Naive thymus-derived CD8-positive, alpha-beta T cell (primary cell): ENCODE measurements around the gene DERL3. TPM values are rescaled to one million over a fixed set of nuclear protein-coding genes. Genes with fewer than 3 reads are reported as not detected.
A peak's percentile ranks its signal among the peaks of the same experiment; 100 is the strongest.

Source experiments
- ATAC-seq, 2 donors: fragments of 150-1000 bp; cut with Tn5 transposase in 1 of 2; sonication (Bioruptor Pico), chemical (Tn5 transposase) in 1 of 2; 1 replicate in 1 of 2; 2 replicates in 1 of 2; pipeline ENCODE4 v1.10.0; 2021; ENCODE audit warnings: mild to moderate bottlenecking in 2 of 2, moderate library complexity in 2 of 2
- POLR2A ChIA-PET: fragments of 350-600 bp; sonication (Branson Sonifier 250); formaldehyde crosslinking; loops from one replicate; lab custom pipeline; 2021; ENCODE audit warnings: antibody characterized with exemption; lab: Charles Lee
- DNase-seq, 10 donors: peaks; one replicate each; pipeline versions ENCODE4 v3.0.0 to v3.0.0-alpha.2; 2020 to 2022
- H3K27ac Mint-ChIP-seq, 10 donors: one replicate each; pipeline ENCODE4 v1.8.0; 2020 to 2022; ENCODE audit warnings: mild to moderate bottlenecking in 10 of 10, mixed read lengths in 10 of 10, moderate library complexity in 4 of 10, inconsistent platforms in 1 of 10
- H3K27me3 Mint-ChIP-seq, 5 donors: one replicate each; pipeline ENCODE4 v1.8.0; 2021 to 2022; ENCODE audit warnings: mixed read lengths in 5 of 5
- H3K36me3 Mint-ChIP-seq, 3 donors: one replicate each; pipeline ENCODE4 v1.8.0; 2020 to 2022; ENCODE audit warnings: mixed read lengths in 3 of 3, mild to moderate bottlenecking in 2 of 3, inconsistent platforms in 1 of 3
- H3K4me1 Mint-ChIP-seq, 4 donors: one replicate each; pipeline ENCODE4 v1.8.0; 2021 to 2022; ENCODE audit warnings: mixed read lengths in 4 of 4
- H3K4me3 Mint-ChIP-seq, 10 donors: one replicate each; pipeline ENCODE4 v1.8.0; 2020 to 2022; ENCODE audit warnings: mild to moderate bottlenecking in 10 of 10, mixed read lengths in 10 of 10, moderate library complexity in 6 of 10, inconsistent platforms in 1 of 10
- H3K9me3 Mint-ChIP-seq, 9 donors: one replicate each; pipeline ENCODE4 v1.8.0; 2020 to 2022; ENCODE audit warnings: mixed read lengths in 9 of 9, mild to moderate bottlenecking in 3 of 9, inconsistent platforms in 1 of 9, moderate library complexity in 1 of 9
- polyA plus RNA-seq, 3 donors: library from polyadenylated mRNA; unstranded; fragments of 300-500 nt; fragmentation: Illumina TruSeq; gene quantifications; one replicate each; pipeline ENCODE4 v1.2.3, GENCODE V29; 2021
- total RNA-seq, 8 experiments: library from RNA in 2 of 8; stranded (reverse) in 2 of 8; gene quantifications; one replicate each; pipeline ENCODE4 v1.2.3 and lab custom pipeline; 2021 to 2026

Gene DERL3
- total and polyA plus RNA-seq, 5 experiments from 2014 or later: 1.7 to 2.0 TPM; not detected in 3

GRCh38 chr22:23827351-23827995 lies 11.3 kb downstream of the DERL3 start:
- Mint-ChIP-seq H3K9me3 (no peaks in the 10 kb centered on the region), H3K4me3 (no peak overlapping the region), H3K4me1 (peaks cover 4 to 16% (median 8%) of the 10 kb centered on the region in 4 donors), H3K27ac (no peak overlapping the region), H3K27me3 (no peaks in the 10 kb centered on the region), H3K36me3 (peaks cover 0 to 83% (median 16%) of the 10 kb centered on the region in 3 donors)
- ATAC-seq: no peak
- DNase-seq: no peak
- POLR2A ChIA-PET: no interaction called here

DNA sequence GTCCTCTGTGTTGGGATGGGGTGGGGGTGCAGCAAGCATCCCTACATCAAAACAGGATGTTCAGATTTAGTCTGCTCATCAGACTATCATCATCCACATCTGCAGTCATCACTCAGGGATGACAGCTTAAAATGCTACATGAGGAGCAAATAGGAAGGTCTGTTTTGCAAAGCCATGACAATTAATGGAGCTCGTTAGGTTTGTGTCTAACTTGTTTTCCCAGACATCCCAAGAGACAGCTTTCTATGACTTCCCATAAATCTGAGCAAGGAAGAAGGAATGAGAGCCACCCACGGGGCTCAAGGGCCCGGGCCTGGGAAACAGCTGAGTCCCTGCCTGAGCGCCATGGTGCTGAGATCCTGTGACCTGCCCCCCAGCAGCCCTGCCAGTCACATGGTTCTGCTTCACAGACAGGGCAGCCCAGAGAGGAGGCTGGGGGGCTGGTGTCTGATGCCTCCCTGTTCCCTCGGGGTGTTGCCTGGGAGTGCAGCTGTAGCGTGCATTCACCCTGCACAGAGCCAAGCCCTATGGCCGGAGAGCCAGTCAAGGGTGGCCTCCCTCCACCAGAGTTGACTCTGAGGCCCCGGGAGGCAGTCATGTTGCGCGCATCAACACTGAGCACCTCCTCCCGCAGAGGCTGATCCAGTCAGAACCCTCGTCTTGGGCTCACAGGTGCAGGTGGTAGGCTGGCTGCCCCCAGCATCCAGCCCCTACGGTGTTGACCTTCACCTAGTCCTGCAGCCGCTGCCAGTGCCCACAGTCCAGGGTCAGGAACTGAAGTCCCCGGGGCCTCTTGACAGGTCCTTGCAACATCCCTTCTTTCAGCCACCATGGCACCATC lies 12.1 kb downstream of the DERL3 start:
- DNase-seq (no peak), ATAC-seq (no peak)
- Mint-ChIP-seq H3K4me3 (no peak overlapping the region), H3K4me1 (peaks cover 4 to 16% (median 9%) of the 10 kb centered on the region in 4 donors), H3K36me3 (peaks cover 0 to 87% (median 16%) of the 10 kb centered on the region in 3 donors), H3K9me3 (no peaks in the 10 kb centered on the region), H3K27me3 (no peaks in the 10 kb centered on the region), H3K27ac (peak overlapping the region in 2 of 10 donors; percentile 39 to 43)
- POLR2A ChIA-PET: no interaction called here

DNA sequence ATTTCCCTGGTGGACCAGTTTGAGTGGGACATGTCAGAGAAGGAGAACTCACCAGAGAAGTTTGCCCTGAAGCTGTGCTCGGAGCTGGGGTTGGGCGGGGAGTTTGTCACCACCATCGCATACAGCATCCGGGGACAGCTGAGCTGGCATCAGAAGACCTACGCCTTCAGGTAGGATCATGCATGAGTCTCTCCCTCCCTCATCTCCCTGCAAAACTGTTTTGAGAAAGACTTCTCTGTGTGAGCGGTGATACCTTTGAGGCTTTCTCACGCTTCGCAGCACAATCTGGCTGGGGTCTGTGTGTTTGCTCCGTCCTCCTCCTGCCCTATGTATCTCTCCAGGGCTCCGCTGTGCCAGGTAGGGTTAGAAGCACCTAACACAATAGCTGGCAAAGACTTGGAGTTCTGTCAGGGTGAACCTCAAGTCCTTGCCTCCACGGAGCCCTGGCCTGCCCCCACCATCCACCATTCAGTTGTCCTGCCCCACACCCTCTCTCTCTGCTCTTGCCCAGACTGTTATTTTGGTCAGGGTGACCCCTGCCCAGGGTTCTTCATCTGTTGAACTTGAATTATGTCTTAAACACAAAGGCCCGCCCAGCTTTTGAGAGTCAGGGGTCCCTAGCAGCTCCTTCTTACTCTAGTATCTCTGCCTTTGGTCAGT lies 13.4 kb downstream of the DERL3 start:
- no peak overlapping the region for H3K4me3 Mint-ChIP-seq
- H3K4me1 Mint-ChIP-seq: peaks cover 4 to 21% (median 10%) of the 10 kb centered on the region in 4 donors
- DNase-seq (no peak), ATAC-seq (no peak)
- POLR2A ChIA-PET: no interaction called here
- no peaks in the 10 kb centered on the region for H3K27me3 Mint-ChIP-seq
- H3K9me3 Mint-ChIP-seq: no peaks in the 10 kb centered on the region
- peaks cover 0 to 86% (median 12%) of the 10 kb centered on the region in 3 donors for H3K36me3 Mint-ChIP-seq
- peak overlapping the region in 1 of 10 donors; percentile 19 for H3K27ac Mint-ChIP-seq

GRCh38 chr22:23824476-23825245 lies 14.1 kb downstream of the DERL3 start:
- no peak overlapping the region for H3K4me3 Mint-ChIP-seq
- peaks cover 0 to 86% (median 12%) of the 10 kb centered on the region in 3 donors for H3K36me3 Mint-ChIP-seq
- H3K27me3 Mint-ChIP-seq: no peaks in the 10 kb centered on the region
- H3K4me1 Mint-ChIP-seq: peaks cover 3 to 24% (median 10%) of the 10 kb centered on the region in 4 donors
- DNase-seq (no peak), ATAC-seq (no peak)
- H3K27ac Mint-ChIP-seq: peak overlapping the region in 1 of 10 donors; percentile 45
- no peaks in the 10 kb centered on the region for H3K9me3 Mint-ChIP-seq
- POLR2A ChIA-PET: no interaction called here

- Mint-ChIP-seq H3K4me1 (peaks cover 0 to 33% (median 5%) of the 10 kb centered on the region in 4 donors), H3K27ac (peak overlapping the region in 1 of 10 donors; percentile 79)
Measured at GRCh38 chr22:23823331-23823791, 15.4 kb downstream of the DERL3 start.

DNA sequence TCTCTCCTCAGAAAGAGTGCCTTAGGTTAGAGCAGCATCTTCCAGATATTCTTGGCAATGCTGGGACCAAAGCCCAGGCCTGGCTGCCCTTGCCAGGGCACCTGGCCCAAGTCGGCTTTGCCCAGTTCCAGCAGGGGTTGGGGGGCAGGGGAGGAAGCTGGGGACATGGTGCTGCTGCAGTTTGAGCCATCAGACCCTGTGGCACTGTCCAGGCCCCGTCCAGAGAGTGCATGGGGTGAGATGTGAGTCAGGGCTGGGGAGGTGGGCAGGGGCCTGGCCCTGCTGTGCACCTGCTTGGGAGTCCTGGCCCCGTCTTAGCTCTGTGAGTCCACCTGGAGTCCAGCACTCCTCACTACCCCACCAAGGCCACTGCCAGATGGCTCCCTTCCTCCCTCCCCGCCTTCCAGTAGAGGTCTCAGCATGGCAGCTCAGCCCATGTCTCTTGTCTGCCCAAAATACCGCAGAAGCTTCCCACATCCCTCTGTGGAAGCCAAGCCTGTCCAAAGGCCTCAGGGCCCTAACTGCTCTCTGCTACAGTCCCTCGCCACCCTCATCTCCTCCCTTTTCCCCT lies 16.6 kb downstream of the DERL3 start:
- ATAC-seq: no peak
- Mint-ChIP-seq H3K27me3 (no peaks in the 10 kb centered on the region), H3K4me3 (no peak overlapping the region), H3K36me3 (peaks cover 0 to 92% (median 18%) of the 10 kb centered on the region in 3 donors), H3K9me3 (no peaks in the 10 kb centered on the region), H3K27ac (peak overlapping the region in 2 of 10 donors; percentile 38 to 79), H3K4me1 (peaks cover under 1 to 35% (median 5%) of the 10 kb centered on the region in 4 donors)
- POLR2A ChIA-PET: interaction anchor here (0.7 kb wide), 1 partner anchor 37 kb away, joined by 3 read pairs; no protein-coding TSS in a partner anchor
- no peak for DNase-seq

More at GRCh38 chr22:23823331-23823791, 15.4 kb downstream of the DERL3 start:
- peaks cover 0 to 87% (median 16%) of the 10 kb centered on the region in 3 donors for H3K36me3 Mint-ChIP-seq
- ATAC-seq (no peak), DNase-seq (no peak)
- POLR2A ChIA-PET: interaction anchor here (0.6 kb wide), 1 partner anchor 91 kb away, joined by 5 read pairs; no protein-coding TSS in a partner anchor
- H3K4me3 Mint-ChIP-seq: no peak overlapping the region
- no peaks in the 10 kb centered on the region for H3K9me3 Mint-ChIP-seq
- H3K27me3 Mint-ChIP-seq: no peaks in the 10 kb centered on the region

- DNase-seq: no peak
- POLR2A ChIA-PET: no interaction called here
Measured at GRCh38 chr22:23820748-23821211, 18.0 kb downstream of the DERL3 start.

GRCh38 chr22:23818541-23818940 lies 20.3 kb downstream of the DERL3 start:
- H3K4me1 Mint-ChIP-seq: peaks cover under 1 to 36% (median 6%) of the 10 kb centered on the region in 4 donors
- no peak overlapping the region for H3K4me3 Mint-ChIP-seq
- peaks cover 0 to 89% (median 19%) of the 10 kb centered on the region in 3 donors for H3K36me3 Mint-ChIP-seq
- ATAC-seq: no peak
- no peaks in the 10 kb centered on the region for H3K9me3 Mint-ChIP-seq
- H3K27ac Mint-ChIP-seq: peak overlapping the region in 1 of 10 donors; percentile 16
- H3K27me3 Mint-ChIP-seq: no peaks in the 10 kb centered on the region
- no peak for DNase-seq
- POLR2A ChIA-PET: no interaction called here

More at GRCh38 chr22:23820748-23821211, 18.0 kb downstream of the DERL3 start:
- Mint-ChIP-seq H3K36me3 (peaks cover 0 to 94% (median 21%) of the 10 kb centered on the region in 3 donors), H3K4me1 (peaks cover 5 to 36% (median 7%) of the 10 kb centered on the region in 4 donors), H3K27ac (peak overlapping the region in 6 of 10 donors; percentile 15 to 61 (median 35)), H3K9me3 (no peaks in the 10 kb centered on the region), H3K27me3 (no peaks in the 10 kb centered on the region), H3K4me3 (peak overlapping the region in 1 of 10 donors; percentile 57)
- ATAC-seq: no peak

DNA sequence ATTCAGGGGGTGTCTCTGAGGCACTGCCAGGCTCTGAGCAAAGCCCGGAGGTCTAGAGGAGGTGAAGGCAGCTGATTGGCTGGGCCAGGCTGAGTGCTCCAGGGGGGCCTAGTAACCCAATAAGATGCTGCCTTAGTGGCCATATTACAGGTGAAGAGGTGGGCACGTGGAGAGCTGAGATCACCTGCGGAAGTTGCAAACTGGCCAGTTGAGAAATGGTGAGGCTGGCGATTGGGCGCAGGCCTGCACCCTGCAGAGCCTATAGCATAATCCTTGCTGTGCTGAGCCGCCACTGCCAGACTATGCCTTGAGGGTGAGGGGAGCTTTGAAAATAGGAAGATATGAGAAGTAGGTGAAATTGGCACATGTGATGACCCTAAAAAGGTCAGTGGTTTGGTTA lies 21.7 kb downstream of the DERL3 start:
- Mint-ChIP-seq H3K9me3 (no peaks in the 10 kb centered on the region), H3K36me3 (peaks cover 0 to 86% (median 14%) of the 10 kb centered on the region in 3 donors), H3K4me1 (peaks cover 0 to 30% (median 6%) of the 10 kb centered on the region in 4 donors), H3K4me3 (no peak overlapping the region), H3K27me3 (no peaks in the 10 kb centered on the region), H3K27ac (no peak overlapping the region)
- ATAC-seq (no peak), DNase-seq (no peak)
- POLR2A ChIA-PET: no interaction called here

DNA sequence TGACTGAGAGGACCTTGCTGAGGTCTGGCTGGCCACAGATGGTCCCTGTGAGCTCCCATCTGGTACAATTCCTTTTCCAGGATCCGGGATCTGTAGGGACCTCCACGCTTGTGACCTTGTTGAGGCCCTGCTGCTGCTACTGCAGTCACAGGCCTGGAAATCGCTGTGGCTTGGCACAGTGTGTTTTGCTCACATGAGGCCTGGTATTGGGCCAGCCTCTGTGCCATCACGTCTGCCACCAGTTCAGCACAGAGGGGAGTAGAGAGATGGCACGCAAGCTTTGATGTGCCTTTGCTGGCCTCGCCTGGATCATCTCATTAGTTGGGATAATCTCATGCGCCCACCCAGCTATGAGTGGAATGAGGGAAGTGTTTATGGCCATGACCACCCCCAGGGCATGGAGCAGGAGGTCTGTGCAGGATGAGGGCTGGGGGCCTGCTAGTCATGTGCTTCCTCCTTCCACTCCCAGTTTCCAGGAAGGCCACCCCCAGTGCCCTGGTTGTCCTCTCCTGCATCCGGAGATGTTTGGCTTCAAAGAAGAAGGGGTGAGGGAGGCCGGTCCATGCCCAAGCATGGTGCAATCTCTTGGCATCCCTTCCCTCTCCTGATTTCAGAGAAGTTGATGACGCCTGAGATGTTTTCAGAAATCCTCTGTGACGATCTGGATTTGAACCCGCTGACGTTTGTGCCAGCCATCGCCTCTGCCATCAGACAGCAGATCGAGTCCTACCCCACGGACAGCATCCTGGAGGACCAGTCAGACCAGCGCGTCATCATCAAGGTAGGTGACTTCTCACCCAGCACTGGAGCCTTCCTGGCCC lies 22.4 kb downstream of the DERL3 start:
- Mint-ChIP-seq H3K27ac (peak overlapping the region in 1 of 10 donors; percentile 27), H3K4me1 (peaks cover 0 to 34% (median 6%) of the 10 kb centered on the region in 4 donors), H3K36me3 (peaks cover 0 to 86% (median 14%) of the 10 kb centered on the region in 3 donors), H3K27me3 (no peaks in the 10 kb centered on the region), H3K4me3 (no peak overlapping the region), H3K9me3 (no peaks in the 10 kb centered on the region)
- POLR2A ChIA-PET: no interaction called here
- DNase-seq (no peak), ATAC-seq (no peak)
